ENCODE data around the gene ST6GALNAC5.

The ST6GALNAC5 gene

DNA sequence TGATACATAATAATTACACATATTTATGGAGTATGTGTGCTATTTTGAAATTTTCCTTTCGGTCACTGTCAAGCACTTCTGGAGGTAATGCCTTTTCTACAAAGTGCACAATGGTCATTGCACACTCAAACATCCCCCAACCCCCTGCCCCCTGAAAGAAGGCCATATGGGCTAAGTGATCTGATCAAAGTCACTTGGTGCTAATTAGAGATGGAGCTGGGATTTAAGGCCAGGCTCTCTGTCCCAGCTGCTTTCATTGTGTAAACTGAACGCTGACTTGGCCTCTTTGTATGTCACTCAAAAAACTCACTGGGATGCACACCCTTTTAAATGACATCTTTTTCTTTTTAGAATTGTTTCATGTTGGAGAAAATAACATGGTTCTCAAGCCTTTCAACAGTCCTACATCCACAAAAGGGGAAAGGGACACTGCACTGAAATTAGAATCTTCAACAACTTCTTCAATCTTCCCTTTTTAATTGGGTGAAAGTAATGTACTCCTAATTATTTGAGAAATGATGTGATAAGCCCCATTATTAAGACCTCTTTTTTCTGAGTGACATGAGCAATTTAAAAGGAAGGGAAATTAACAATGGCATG lies 149.2 kb downstream of the ST6GALNAC5 start:
- H3K9me3 ChIP-seq (ENCODE audit: severe bottlenecking), result no peaks in the 10 kb centered on the region
- no peaks in the 10 kb centered on the region for H3K27me3 ChIP-seq (ENCODE audit: insufficient read depth, low read depth, severe bottlenecking)
- DNase-seq, result peak; percentile 81
- no peak overlapping the region for H3K4me3 ChIP-seq (ENCODE audit: low read depth, low read length)
- H3K27ac ChIP-seq, result peak overlapping the region; percentile 78
- TF ChIP-seq, protein P1, sequence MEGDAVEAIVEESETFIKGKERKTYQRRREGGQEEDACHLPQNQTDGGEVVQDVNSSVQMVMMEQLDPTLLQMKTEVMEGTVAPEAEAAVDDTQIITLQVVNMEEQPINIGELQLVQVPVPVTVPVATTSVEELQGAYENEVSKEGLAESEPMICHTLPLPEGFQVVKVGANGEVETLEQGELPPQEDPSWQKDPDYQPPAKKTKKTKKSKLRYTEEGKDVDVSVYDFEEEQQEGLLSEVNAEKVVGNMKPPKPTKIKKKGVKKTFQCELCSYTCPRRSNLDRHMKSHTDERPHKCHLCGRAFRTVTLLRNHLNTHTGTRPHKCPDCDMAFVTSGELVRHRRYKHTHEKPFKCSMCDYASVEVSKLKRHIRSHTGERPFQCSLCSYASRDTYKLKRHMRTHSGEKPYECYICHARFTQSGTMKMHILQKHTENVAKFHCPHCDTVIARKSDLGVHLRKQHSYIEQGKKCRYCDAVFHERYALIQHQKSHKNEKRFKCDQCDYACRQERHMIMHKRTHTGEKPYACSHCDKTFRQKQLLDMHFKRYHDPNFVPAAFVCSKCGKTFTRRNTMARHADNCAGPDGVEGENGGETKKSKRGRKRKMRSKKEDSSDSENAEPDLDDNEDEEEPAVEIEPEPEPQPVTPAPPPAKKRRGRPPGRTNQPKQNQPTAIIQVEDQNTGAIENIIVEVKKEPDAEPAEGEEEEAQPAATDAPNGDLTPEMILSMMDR (IDR thresholded peaks at IDR 0.05; ENCODE audit: low read depth, low read length), result no peak
- peaks cover 24% of the 10 kb centered on the region for H3K36me3 ChIP-seq

DNA sequence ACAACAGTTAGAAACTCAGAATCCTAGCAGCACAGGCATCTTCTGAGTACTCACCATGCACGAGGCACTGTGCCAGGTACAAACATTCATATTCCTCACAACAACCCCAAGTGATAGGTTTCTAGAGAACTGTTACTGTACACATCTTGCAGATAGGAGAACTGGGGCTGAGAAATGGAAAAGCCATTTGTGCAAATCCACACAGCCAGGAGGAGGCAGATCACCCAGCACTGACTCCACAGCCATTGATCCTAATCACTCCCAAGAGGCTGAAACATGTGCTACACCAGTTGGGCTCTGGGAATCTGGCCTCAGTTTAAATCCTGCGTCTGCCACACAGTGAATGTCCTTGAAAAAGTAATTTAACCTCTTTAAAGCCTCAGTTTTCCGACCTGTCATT lies 151.0 kb downstream of the ST6GALNAC5 start:
- Histone ChIP-seq H3K9me3 (ENCODE audit: severe bottlenecking) (no peaks in the 10 kb centered on the region), H3K27me3 (ENCODE audit: insufficient read depth, low read depth, severe bottlenecking) (no peaks in the 10 kb centered on the region), H3K4me3 (ENCODE audit: low read depth, low read length) (no peak overlapping the region), H3K36me3 (peaks cover 33% of the 10 kb centered on the region), H3K27ac (peak overlapping the region; percentile 32)
- TF ChIP-seq, protein P1 (IDR thresholded peaks at IDR 0.05; ENCODE audit: low read depth, low read length), result peak; percentile 45; the same call in 1 of the 2 replicates
- peak; percentile 53 for DNase-seq

GRCh38 chr1:77018761-77019160 lies 151.5 kb downstream of the ST6GALNAC5 start:
- DNase-seq, result no peak
- H3K4me3 ChIP-seq (ENCODE audit: low read depth, low read length), result no peak overlapping the region
- TF ChIP-seq, protein P1 (IDR thresholded peaks at IDR 0.05; ENCODE audit: low read depth, low read length), result no peak
- H3K27ac ChIP-seq, result peak overlapping the region; percentile 34
- peaks cover 35% of the 10 kb centered on the region for H3K36me3 ChIP-seq
- no peaks in the 10 kb centered on the region for H3K27me3 ChIP-seq (ENCODE audit: insufficient read depth, low read depth, severe bottlenecking)
- H3K9me3 ChIP-seq (ENCODE audit: severe bottlenecking), result no peaks in the 10 kb centered on the region

DNA sequence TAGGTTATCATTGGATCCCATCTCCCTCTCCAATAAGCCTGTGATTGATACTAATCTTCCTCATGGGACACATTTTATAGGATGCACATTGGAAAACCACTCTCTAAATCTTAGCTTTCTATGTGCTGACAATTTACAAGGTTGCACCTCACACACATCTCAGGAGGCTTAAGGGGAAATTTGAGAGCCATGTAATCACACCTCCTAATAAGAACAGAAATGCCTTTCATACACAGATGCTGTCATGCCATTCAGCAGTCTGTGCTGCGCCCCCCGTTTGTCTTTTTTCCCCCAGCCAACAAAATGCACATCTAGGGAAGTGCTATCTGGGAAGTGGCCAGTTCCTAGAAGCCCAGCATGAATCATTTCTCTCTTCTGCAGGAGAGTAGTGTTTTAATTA lies 154.5 kb downstream of the ST6GALNAC5 start:
- no peak overlapping the region for H3K27ac ChIP-seq
- H3K4me3 ChIP-seq (ENCODE audit: low read depth, low read length), result no peak overlapping the region
- DNase-seq, result no peak
- H3K9me3 ChIP-seq (ENCODE audit: severe bottlenecking), result no peaks in the 10 kb centered on the region
- H3K36me3 ChIP-seq, result peaks cover 55% of the 10 kb centered on the region
- no peaks in the 10 kb centered on the region for H3K27me3 ChIP-seq (ENCODE audit: insufficient read depth, low read depth, severe bottlenecking)
- TF ChIP-seq, protein P1 (IDR thresholded peaks at IDR 0.05; ENCODE audit: low read depth, low read length), result no peak

- Histone ChIP-seq H3K9me3 (ENCODE audit: severe bottlenecking) (no peaks in the 10 kb centered on the region), H3K27ac (no peak overlapping the region)
- no peak for DNase-seq
These were observed 157.2 kb downstream of the ST6GALNAC5 start for GRCh38 chr1:77024500-77024899.

More at GRCh38 chr1:77024500-77024899, 157.2 kb downstream of the ST6GALNAC5 start:
- TF ChIP-seq, protein P1 (IDR thresholded peaks at IDR 0.05; ENCODE audit: low read depth, low read length), result no peak
- H3K27me3 ChIP-seq (ENCODE audit: insufficient read depth, low read depth, severe bottlenecking), result no peaks in the 10 kb centered on the region
- H3K4me3 ChIP-seq (ENCODE audit: low read depth, low read length), result no peak overlapping the region
- peaks cover 73% of the 10 kb centered on the region for H3K36me3 ChIP-seq
